Measurements from ENCODE around the gene TIMMDC1.
"Not testable (repeated sequence)": the region's sequence is repeated elsewhere in the genome, so short reads cannot be mapped to it uniquely, and the experiment has no call there.

Gene TIMMDC1

DNA sequence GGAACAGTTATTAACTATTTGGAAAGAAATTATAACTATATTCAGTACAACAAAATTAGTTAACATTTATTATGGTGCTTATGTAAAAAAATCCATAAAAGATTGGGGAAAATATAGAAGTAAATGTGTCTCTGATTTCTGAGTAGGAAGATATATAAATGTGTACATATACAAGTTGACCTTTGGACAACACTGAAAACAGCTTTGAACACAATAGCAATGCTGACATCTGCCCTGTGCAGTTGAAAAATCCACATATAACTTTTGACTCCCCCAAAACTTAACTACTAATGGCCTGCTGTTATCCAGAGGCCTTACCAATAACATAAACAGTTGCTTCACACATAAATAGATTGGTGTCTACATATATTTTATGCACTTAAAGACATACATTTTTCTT is 12.3 kb downstream of the TIMMDC1 start:
- no peak for DNase-seq (ENCODE audit: low spot score)

DNA sequence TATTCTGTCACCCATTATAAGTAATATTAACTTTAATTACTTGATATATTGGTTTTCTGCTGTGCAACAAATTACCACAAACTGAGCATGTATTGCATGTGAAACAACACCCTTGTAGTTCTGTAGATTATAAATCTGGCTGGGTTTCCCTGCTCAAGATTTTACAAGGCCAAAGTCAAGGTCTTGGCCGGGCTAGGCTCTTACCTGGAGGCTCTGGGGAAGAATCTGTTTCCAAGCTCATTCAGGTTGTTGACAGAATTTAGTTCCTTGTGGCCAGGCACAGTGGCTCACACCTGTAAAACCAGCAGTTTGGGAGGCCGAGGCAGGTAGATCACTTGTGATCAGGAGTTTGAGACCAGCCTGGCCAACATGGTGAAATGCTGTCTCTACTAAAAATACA is 16.3 kb downstream of the TIMMDC1 start:
- no peak for DNase-seq (ENCODE audit: low spot score)

DNA sequence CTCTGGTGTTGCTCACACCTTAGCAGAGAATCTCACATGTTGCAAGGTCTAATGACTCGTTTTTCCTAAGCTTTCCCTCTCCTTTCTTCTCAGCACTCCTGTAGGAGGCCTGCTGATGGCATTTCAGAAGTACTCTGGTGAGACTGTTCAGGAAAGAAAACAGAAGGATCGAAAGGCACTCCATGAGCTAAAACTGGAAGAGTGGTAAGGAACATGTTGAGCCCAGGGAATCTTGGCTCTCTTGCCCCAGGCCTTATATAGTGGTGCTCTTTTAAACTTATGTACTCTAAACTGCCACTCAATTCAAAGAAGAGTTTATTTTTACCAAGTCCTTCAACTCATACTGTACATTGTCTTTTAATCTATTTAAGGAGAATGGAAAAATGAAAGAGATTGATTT is 18.8 kb downstream of the TIMMDC1 start:
- no peak for DNase-seq (ENCODE audit: low spot score)

DNA sequence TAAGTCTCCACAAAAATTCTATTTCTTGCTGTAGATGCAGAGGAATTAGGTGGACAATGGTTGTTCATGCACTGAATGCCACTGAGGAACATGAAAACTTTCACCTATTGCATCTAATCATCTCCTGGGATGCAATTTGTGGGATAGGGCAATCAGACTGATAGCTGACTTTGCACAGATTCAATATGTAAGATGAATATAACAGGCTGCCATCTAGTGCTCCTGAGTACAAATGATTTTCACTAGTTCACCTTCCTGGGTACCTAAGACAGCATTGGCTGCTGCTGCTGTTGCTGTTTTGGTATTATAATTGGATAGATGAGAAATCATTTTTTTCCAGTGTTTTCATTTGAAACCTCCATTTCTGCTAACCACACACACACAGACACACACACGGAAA is 19.7 kb downstream of the TIMMDC1 start:
- no peak for DNase-seq (ENCODE audit: low spot score)

DNA sequence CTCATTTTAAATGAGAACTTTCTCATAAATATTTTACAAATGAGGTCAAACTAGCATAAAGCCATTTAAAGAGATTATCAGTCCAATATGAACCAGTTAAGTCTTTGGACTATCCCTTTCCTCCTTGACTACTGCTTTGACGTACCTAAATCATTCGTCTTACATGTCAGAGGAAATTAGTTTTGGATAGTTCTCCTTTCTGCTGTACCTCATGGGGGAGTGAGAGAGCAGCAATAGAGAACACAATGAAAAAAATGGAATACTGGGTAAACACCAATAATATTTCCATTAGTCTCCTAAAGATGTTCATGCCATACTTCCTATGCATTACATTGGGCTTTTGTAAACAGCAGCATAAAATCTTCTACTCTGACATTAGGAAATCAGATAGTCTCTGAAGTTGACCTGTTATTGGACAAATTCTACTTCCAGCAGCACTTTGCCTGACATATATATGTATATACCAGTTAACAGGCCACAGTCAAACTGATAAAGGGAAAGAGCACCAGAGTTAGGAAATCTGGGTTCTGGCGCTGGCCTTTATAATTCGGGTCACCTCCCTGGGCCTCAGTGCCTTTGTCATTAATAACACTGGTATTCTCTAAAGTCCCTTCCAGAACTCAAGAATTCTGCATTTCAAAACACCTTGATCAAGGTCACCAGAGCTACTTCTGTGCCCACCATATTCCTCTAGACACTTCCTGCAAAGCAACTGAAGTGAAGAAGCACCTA is 26.8 kb downstream of the TIMMDC1 start:
- no peak for DNase-seq (ENCODE audit: low spot score)

DNA sequence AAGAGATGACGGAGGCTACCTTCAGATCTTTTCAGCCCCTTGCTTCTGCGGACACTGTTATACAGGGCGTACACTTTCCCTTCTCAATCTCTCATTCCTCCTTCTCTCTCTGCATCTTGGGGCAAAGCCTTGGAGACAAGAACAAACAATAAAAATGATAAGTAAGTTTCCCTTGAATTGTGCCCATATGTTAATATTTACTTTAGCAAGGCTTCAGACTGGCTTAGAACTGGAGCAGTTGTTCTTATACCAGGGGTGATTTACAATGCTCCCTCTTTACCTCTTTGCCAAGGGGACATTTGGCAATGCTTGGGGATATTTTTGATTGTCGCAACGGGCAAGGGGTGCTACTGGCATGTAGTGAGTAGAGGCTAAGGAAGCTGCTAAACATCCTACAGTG is 29.4 kb downstream of the TIMMDC1 start:
- no peak for DNase-seq (ENCODE audit: low spot score)

DNA sequence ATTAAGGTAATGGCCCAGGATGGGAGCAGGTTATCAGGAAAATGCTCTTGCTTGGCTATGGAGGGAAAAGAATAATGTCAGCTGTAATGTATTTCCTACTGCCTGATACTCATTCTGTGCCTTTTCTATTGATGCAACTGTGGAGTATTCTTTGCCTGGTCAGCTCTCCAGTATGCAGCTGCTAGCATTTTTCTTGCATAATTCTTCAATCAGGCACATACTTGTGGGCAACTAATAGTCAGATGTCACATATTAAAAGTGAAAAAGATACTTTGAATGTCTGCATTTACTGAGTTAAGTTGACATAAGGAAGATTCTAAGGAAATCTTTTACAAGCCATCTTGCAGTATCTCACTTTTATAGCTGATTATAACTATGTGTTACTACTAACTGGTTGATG is 31.5 kb downstream of the TIMMDC1 start:
- DNase-seq (ENCODE audit: low spot score): no peak

DNA sequence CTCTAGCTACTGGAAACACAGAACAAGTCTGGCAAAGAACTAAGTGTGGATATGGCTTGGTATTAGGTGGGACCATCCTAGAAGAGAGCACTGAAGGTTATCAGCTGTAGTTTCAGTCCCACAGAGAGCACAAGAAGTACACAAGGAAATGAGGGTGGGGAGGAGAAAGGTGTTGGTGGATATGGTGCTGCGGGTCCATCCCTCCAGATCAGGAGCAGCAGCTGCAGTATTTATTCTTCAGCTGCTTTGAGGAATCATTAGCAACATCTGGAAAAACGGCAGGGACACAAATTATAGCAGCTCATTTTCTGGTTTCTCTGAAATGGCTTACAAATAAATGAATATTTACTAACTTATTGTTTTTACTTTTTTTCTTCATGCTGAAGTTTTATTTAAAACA is 32.1 kb downstream of the TIMMDC1 start:
- no peak for DNase-seq (ENCODE audit: low spot score)

DNA sequence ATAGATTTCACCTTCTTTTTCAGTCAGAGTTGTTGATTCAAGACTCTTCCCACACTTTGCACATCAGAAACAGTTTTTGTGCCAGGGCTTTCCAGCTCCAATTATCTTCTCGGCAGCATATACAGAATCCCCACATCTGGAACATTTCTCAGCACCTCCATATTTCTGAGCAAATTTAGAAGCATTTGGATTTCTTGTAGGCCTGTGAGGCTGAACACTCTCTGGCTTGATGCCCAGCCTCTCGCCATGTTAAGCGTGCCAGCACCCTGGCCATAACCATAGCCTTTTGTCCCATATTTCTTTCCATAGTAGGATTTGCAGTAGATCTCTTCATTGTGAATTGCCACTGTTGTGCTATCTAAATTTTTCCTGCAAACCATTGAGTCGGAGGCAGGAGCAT is 32.8 kb downstream of the TIMMDC1 start:
- no peak for DNase-seq (ENCODE audit: low spot score)

DNA sequence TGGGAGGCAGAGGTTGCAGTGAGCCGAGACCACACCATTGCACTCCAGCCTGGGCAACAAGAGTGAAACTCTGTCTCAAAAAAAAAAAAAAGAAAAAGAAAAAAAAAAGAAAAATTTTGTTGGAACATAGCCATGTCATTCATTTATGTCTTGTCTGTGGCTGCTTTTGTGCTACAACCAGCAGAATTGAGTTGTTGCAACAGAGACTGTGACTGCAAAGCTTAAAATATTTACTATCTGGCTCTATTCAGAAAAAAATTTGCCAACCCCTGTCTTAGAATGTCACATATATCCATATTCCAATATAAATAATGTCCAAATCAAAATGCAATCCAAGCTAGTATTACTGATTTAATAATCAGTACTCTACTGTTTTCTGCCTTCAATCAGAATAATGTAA is 35.9 kb downstream of the TIMMDC1 start:
- DNase-seq (ENCODE audit: low spot score): no peak

DNA sequence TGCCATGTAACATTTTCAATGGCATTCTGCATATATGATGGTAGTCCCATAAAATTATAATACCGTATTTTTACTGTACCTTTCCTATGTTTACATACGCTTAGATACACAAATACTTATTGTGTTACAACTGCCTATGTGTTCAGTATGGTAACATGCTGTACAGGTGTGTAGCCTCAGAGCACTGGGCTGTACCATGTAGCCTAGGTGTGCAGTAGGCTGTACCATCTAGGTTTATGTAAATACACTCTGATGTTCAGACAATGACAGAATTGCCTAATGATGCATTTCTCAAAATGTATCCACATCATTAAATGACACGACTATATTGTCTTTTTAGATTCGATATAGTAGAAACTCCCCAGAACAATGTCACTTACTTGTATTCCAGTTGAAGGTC is 38.4 kb downstream of the TIMMDC1 start:
- no peak for DNase-seq (ENCODE audit: low spot score)

DNA sequence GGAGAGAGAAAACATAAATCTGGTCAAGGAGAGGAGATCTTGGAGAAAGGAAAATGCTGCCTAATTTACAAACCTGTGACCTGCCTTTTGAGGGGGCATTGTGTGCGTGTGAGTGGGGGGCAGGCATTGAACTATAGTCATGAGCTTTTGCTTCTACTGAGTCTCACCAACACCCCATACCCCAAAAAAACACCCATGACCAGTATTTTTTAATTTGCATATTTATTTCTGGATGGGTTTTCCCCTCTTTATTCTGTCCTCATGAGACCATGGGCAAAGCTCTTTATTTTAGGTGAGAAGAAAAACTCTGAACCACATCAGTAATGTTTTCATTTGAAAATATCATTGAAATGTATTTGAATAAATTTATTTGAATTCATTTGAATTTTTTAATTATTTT is 40.4 kb downstream of the TIMMDC1 start:
- no peak for DNase-seq (ENCODE audit: low spot score)

DNA sequence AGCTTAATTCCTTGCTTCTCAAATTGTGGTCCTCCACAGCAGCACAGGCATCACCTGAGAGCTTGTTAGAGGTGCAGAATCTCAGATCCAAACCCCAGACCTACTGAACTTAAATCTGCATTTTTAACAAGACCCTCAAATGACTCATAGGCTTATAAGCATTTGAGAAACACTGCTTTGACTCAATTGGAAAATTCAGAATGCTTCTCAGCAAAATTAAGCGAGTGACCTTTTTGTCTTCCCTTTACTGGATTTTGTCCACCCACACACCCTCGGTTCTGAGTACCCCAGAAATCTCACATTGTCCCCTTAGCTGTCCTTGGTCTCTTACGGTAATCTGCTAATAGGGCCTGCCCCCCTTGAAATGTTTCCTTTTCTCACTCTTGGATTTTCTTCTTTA is 43.2 kb downstream of the TIMMDC1 start:
- no peak for DNase-seq (ENCODE audit: low spot score)

DNA sequence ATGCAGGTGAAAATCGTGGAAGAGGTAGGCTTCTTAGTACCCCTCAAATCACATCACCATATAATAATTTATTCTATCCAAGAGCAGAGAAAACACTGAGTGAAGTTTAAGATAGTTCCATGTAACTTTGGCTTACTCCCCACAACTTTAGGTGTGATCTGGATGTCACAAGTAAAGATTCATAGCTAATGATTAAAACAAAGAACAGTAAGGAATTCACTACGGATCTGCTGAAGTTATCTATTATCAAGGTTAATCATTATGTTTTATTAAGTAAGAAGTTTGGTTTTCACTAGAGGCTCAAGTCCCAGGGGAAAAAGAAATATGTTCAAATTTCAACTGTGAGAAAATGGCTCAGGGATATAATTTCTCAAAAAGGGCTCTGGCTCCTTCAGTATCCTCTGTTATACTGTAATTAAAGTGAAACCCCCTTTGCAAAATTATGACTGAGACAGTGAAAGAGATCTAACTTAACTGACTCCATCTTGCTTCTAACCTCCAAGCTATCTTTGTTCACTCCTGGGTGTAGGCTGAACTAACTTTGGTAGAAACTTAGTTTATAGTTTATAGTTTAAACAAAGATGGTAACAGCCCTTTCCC is 43.9 kb downstream of the TIMMDC1 start:
- DNase-seq (ENCODE audit: low spot score): no peak

DNA sequence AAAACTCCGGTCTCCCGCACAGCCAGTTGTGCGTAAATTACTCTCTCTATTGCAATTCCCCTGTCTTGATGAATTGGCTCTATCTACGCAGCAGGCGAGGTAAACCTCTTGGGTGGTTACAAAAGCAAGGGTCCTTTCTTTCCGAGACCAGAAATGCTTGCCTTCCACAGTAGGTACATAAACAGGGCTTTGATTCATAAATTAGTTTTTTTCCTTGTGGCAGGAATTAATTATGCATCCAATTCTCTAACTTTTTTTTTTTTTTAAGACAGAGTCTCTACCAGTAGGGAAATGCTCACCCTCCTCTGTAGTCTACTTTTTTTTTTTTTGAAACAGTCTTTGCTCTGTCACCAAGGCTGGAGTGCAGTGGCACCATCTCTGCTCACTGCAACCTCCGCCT is 44.8 kb downstream of the TIMMDC1 start:
- DNase-seq (ENCODE audit: low spot score): no peak

DNA sequence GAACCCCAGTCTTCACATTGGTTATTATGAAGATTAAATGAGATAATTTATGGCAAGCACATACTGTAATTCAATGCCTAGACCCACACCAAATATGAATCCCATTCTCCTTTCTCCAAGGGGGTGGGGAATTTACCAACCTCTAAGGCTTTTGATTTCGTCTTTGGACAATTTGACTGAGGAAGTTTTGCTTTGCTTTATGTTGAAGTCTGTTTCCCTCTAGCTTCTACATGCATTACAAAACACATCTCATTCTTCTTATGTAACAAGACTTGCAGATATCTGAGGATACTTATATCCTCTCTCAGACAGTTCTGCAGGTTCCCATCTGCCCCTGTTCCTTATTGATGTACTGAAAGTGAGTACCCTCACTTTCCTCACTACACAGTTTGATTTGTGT is 48.9 kb downstream of the TIMMDC1 start:
- no peak for DNase-seq (ENCODE audit: low spot score)

DNA sequence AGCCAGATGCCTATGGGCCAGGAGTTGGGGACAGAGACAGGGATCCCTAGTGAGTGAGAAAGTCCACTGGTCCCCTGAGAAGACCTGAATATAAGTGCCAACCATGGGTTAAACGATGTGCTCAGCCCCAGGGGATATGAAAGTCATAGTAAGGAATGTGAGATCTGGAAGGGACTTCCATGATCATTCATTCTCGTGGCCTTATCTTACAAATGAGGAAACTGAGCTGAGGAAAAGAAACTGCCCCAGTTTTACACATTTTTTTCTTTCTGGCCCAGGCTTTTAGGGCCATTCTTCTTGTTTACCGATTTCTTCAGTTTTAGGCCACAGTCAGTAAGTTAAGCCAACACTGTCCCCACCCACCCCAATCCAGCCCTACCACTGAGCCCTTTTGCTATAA is 50.0 kb downstream of the TIMMDC1 start:
- DNase-seq (ENCODE audit: low spot score): no peak

DNA sequence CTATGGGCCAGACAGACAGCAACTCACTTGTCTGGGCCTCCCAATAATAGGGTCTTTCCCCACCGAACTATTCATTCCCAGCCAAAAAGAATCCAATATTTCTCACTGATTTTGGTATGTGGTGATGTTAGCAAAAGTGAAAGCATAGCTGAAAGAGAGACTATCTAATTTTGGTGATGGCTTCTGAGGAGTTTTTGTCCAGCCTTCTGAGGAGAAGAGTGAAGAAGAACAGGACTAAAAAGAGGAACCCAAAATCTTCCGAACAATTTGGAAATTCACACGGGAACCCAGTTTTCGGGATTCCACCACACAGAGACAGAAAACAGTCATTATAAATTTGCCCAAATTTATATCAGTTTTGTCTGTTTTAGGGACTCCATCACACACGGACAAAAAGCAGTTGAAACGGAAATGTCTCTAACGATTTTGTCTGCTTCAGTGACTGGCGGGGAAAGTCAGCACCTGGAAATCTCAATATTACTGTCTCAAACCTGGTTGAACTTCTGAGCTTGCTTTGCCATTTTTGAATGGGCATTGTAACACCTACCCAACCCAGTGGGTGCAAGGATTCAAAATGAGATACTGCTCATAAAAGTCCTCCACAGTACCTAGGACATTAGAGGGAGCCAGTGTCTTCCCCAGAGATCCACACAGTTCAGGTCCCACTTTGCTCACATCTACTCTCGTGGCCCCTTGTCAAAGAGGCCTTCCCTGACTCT is 52.0 kb downstream of the TIMMDC1 start:
- DNase-seq (ENCODE audit: low spot score): no peak

DNA sequence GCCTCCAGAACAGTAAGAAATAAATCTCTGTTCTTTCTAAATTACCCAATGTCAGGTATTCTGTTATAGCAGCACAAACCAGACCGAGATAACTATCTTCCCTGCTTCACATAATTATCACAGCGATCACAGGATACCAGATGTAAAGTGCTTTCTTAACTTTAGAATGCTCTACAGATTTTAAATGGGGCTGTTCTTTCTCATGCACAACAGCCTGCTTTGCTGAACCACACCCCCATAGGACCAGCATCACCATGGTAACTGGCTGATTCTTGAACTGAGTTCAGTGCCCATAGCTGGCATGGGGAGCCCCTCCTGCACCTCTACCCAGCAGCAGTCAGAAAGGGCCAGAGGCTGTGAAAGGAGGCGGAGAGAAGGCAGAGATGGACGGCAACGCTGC is 53.3 kb downstream of the TIMMDC1 start:
- no peak for DNase-seq (ENCODE audit: low spot score)

DNA sequence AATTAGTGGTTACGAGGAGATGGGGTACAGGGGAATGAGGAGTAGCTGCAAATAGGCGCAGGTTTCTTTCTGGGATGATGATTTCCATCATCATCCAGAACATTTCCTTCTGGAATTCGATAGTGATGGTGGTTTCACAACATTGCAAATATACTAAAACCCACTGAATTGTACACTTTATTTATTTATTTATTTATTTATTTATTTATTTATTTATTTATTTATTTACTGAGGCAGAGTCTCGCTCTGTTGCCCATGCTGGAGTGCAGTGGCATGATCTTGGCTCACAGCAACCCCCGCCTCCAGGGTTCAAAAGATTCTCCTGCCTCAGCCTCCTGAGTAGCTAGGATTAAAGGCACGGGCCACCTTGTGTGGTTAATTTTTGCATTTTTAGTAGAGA is 54.6 kb downstream of the TIMMDC1 start:
- not testable (repeated sequence) for DNase-seq (ENCODE audit: low spot score)

DNA sequence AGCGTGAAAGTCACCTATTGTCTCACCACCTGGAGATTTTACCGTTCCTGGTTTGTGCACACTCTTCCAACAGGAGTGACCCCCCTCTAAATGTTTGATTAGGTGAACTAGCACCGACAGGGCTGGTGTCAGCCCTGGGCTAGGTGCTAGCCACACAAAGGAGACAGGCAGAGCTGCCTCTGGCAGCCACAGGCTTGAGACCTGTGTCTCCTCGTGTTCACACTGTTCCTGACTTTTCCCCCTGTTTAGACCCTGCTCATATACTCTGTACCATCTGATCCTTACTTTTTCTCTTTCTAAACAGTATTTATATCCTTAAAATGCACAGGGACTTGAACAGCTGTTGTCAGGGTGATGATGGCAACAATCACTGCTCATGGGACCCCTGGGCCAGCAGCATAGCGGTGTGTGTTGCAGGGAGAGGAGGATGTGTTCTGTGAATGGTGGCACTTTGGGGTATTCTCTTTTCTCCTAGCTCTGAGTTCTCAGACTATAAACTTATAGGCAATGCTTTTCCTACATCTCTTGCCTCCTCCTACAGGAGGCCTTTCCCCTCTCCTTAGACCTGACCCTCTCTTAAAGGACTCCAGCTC is 55.6 kb downstream of the TIMMDC1 start:
- DNase-seq (ENCODE audit: low spot score): no peak

DNA sequence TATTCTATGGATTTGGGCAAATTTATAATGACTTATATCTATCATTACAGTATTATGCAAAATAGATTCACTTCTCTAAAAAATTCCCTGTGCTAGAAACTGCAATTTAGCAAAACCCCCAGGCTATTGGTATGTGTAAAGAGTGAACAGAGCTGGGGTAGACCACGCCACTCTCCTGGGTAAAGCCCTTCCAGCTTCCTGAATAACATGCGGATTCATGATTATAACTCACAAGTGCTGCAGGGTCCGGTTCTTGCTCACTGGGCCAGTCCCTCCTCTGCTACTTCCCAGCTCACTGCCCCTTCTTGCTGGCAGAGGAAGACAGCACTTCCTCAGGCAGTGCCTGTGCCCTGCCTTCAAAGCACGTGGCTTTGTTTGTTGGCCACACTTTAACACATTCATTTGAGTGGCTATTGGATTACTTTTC is 57.0 kb downstream of the TIMMDC1 start:
- DNase-seq (ENCODE audit: low spot score): no peak

DNA sequence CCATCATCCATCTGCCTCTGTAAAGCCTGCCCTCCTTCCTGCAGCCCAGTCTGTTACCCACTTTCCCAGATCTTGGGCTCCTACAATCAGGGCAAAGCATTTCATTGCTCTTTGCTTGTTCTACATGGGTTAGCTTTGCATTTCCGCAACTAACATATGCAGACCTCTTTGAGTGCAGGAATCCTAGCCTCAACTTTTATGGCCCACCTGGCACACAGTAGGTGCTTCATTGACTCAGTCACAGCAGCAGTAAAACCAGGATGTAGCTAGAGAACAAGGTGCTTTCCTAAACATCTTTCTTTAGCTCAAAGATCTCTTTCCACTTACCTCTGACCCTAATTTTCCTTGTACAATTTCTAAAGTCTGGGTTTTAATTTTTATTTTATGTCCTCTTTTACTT is 57.6 kb downstream of the TIMMDC1 start:
- DNase-seq (ENCODE audit: low spot score): no peak

All from CD4-positive, alpha-beta T cell treated with Interleukin-6 at 100 ng/mL for 8 hours (primary cell).